Epithelial cell of esophagus (primary cell): ENCODE results near the gene SRCIN1.
A peak's percentile ranks its signal among the peaks of the same experiment; 100 is the strongest.
"Not testable (repeated sequence)": the region's sequence is repeated elsewhere in the genome, so short reads cannot be mapped to it uniquely, and the experiment has no call there.

Experiments used
- DNase-seq: peaks from one replicate; pipeline ENCODE4 v3.0.0; 2010; ENCODE audit warnings: low read depth
- H3K4me3 ChIP-seq: 2 replicates; pipeline ENCODE4 v1.5.1; 2011; ENCODE audit warnings: mild to moderate bottlenecking, low read length, control low read depth
- TF ChIP-seq, protein P1 (sequence below): IDR thresholded peaks from 2 replicates; pipeline ENCODE4 v1.5.1; 2011; ENCODE audit warnings: low read depth, mild to moderate bottlenecking, low read length, control low read depth, inconsistent platforms; ENCODE audit not compliant: insufficient read depth; ENCODE audit errors: missing control alignments

Gene SRCIN1

GRCh38 chr17:38492067-38493040, 113.4 kb downstream of the SRCIN1 start:
- not testable (repeated sequence) for H3K4me3 ChIP-seq
- TF ChIP-seq, protein P1, sequence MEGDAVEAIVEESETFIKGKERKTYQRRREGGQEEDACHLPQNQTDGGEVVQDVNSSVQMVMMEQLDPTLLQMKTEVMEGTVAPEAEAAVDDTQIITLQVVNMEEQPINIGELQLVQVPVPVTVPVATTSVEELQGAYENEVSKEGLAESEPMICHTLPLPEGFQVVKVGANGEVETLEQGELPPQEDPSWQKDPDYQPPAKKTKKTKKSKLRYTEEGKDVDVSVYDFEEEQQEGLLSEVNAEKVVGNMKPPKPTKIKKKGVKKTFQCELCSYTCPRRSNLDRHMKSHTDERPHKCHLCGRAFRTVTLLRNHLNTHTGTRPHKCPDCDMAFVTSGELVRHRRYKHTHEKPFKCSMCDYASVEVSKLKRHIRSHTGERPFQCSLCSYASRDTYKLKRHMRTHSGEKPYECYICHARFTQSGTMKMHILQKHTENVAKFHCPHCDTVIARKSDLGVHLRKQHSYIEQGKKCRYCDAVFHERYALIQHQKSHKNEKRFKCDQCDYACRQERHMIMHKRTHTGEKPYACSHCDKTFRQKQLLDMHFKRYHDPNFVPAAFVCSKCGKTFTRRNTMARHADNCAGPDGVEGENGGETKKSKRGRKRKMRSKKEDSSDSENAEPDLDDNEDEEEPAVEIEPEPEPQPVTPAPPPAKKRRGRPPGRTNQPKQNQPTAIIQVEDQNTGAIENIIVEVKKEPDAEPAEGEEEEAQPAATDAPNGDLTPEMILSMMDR: peak; percentile 74
- DNase-seq: peak; percentile 89

GRCh38 chr17:38491346-38492066, 114.2 kb downstream of the SRCIN1 start:
- not testable (repeated sequence) for H3K4me3 ChIP-seq, DNase-seq

GRCh38 chr17:38489774-38490173, 116.0 kb downstream of the SRCIN1 start:
- DNase-seq, H3K4me3 ChIP-seq: not testable (repeated sequence)

GRCh38 chr17:38485681-38486298, 120.0 kb downstream of the SRCIN1 start:
- H3K4me3 ChIP-seq, DNase-seq: not testable (repeated sequence)

- H3K4me3 ChIP-seq: no peak overlapping the region
- TF ChIP-seq, protein P1: no peak
- DNase-seq: no peak
These were observed 120.6 kb downstream of the SRCIN1 start for GRCh38 chr17:38485146-38485468.

DNA sequence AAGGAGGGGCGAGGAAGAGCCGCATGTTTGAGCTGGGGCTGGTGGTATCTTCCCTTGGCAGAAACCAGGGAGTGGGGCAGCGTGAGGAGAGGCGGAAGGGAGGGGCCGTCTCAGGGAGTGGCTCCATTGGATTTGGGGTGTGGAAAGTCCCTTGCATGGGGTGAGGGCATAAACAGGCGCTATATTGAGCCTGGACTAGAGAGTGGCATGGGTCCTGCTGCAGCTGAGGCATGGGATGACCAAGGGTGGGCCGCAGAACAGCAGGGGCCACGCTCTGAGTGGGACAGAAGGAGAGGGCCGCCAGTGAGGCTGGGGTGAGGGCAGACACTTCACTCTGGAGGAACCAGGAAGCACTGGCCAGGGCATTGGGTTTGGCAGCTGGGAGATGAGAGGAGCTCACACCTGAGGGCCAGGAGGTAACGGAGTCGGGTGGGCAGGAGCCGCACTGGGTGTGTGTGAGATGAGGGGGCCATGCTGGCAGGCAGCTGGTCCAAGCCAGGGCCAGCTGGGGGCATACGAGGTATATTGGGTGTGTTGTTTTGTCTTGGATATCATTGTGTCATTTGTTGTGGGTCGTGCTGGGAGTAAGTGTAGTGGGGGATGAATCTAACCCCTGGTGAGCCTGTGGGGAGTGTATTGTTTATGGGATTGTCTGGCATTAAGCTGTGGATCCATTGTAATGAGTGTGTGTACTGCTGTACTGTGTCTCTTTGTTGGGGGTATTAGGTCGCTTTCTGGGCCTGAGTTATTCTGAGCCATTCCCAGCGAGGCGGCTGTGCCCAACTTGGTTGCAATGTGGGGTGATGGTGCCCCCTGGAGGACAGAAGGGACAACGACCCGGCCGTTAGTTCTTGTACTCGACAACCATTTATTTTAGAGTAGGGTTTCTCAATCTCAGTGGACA, 121.3 kb downstream of the SRCIN1 start:
- DNase-seq: peak; percentile 50
- H3K4me3 ChIP-seq: not testable (repeated sequence)
- TF ChIP-seq, protein P1: peak; percentile 70

GRCh38 chr17:38482700-38483043, 123.1 kb downstream of the SRCIN1 start:
- DNase-seq, H3K4me3 ChIP-seq: not testable (repeated sequence)

DNA sequence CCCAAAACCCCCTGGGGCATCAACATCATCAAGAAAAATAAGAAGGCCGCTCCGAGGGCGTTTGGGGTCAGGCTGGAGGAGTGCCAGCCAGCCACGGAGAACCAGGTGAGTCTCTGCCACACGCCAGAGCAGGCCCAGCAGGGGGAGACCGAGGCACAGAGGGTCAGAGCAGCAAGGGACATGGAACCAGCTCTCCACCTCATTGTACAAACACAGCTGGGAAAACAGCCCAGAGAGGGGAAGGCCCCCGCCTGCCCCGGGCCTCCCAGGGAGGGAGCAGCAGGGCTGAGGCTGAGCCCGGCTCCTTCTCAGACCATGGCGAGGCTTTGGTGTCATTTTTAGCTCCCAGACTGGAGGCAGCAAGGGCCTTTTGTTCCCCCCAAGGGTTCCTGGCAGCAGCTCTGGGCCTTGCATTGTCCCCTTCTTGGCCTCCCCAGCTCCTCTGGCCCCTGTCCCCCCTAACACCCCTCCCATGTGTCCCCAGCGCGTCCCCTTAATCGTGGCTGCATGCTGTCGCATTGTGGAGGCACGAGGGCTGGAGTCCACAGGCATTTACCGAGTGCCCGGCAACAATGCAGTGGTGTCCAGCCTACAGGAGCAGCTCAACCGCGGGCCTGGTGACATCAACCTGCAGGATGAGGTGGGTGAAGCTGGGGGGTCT, 123.6 kb downstream of the SRCIN1 start:
- H3K4me3 ChIP-seq: not testable (repeated sequence)

More for the DNA sequence above, 123.6 kb downstream of the SRCIN1 start:
- DNase-seq: not testable (repeated sequence)
